Left renal pelvis (tissue), 4 donors: ENCODE results near the gene SLC39A11. TPM values are rescaled to one million over a fixed set of nuclear protein-coding genes. Genes with fewer than 3 reads are reported as not detected.
"Not testable (repeated sequence)": the region's sequence is repeated elsewhere in the genome, so short reads cannot be mapped to it uniquely, and the experiment has no call there.

Experiments
- DNase-seq, 4 donors: peaks; one replicate each; pipeline ENCODE4 v3.0.0-alpha.2; 2013; ENCODE audit warnings: low read depth in 4 of 4, low spot score in 3 of 4
- polyA plus RNA-seq, 4 donors: library from polyadenylated mRNA; unstranded; fragments of 120-200 nt; gene quantifications; one replicate each; pipeline ENCODE4 v1.2.1, GENCODE V29; 2013; ENCODE audit not compliant: insufficient read length in 4 of 4

SLC39A11 gene
- polyA plus RNA-seq, 4 donors: 11.7 to 28.4 (median 24.5) TPM

DNA sequence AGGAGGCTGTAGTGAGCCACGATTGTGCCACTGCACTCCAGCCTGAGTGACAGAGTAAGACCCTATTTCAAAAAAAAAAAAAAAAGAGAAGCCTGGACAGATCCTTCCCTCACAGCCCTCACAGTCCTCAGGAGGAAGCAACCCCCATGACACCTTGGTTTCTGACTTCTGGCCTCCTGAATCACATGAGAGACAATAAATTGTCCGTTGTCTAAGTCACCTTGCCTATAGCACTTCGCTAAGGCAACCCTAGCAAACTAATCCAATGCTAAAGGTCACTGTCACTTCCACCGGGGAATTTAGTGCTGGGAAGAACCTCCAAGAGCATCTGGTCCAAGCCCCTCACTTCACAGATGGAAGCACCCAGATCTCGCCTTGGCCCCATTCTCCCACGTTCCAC lies 18.9 kb upstream of the SLC39A11 start:
- DNase-seq: no peak

DNA sequence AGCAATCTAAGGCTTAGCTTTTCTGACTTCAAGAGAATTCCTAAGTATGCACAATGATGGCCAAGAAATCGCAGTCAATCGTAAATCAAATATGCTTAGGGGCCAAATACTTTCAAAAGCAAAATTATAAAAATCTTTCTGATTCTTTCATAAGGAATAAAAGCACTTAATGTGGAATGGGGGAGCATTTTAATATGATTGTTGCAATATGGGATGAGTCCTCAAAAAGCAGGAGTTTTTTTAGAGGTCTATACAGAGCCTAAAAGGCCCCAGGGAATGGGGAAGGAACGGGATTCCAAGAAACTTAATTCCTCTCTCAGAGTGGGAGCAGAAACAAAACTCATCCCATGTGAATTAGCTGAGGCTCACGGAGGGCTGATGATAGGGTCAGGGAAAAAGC lies 14.7 kb upstream of the SLC39A11 start:
- DNase-seq: no peak

DNA sequence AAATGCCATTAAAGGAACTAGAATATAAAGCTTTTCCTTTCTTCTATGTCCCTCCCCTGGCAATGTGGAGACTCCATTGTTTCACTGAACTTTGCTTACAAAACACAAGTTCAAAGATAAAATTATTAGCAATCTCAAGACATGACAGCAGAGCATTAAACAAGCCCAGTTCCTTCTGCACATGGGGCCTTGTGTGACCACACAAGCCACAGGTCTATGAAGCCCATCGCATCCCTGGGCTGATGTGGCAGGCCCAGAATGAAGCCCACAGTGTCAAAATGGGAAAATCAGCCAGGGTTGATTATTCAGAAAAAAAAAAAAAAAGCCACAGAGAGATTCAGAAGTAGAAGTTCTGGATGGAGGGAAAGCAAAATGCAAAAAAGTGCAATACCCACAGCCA lies 12.9 kb upstream of the SLC39A11 start:
- DNase-seq: no peak

DNA sequence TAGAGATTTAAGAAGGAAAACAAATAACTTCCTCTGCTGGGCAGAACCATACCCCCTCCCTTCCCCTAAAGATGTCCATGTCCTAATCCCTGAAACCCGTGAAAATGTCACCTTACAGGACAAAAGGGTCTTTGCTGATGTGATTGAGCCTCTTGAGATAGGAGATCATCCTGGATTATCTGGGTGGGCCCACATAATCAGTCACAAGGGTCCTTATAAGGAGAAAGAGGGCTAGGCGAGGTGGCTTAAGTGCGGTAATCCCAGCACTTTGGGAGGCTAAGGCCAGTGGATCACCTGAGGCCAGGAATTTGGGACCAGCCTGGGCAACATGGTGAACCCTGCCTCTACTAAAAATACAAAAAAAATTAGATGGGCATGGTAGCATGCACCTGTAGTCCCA lies 12.0 kb upstream of the SLC39A11 start:
- no peak for DNase-seq

- DNase-seq: no peak
Observed at GRCh38 chr17:73103641-73104335, 11.3 kb upstream of the SLC39A11 start.

DNA sequence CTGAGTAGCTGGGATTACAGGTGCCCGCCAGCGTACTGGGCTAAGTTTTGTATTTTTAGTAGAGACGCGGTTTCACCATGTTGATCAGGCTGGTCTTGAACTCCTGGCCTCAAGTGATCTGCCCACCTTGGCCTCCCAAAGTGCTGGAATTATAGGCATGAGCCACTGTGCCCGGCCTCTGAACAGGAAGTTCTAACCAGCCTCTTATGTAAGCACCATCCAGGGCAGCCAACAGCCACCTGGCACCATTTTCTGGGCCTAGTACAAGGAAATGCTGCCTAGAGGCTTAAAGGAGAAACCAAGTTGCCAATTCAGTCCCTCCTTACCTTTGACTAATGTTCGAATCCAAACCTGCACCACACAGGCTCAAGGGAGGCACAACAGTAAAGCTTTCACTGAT lies 8.5 kb upstream of the SLC39A11 start:
- no peak for DNase-seq

DNA sequence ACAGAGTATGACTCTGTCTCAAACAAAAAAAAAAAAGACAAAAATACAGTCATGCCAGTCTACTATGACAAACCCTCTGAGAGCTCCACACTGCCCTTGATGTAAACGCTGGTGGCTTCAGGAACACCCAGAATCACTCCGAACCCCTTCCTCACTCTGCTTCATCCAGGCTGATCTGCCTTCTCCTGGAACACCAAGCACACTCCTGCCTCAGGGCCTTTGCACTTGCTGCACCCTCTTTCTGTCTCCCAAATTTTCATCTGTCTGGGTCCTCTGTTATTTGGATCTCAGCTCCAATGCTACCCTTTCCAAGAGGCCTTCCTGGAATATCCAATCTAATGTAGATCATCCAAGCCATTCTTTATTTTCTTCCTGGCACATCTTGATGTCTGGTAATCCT lies 7.9 kb upstream of the SLC39A11 start:
- DNase-seq: no peak

- no peak for DNase-seq
Observed at GRCh38 chr17:73099511-73099910, 7.0 kb upstream of the SLC39A11 start.

DNA sequence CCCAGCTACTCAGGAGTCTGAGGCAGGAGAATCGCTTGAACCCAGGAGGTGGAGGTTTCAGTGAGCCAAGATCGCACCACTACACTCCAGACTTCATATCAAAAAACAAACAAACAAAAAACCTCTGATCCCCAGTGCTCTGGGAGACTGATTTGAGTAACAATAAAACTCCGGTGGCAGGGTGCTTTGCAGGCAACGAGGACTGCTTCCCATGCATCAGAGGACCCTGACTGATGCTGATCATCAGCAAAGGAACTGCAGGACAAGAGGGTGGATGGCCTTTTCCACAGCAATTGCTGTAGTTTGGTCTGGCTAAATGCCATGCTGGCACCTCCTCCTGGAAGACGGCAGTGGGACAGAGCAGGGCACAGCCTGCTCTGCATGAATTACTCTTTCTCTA lies 6.4 kb upstream of the SLC39A11 start:
- DNase-seq: no peak

DNA sequence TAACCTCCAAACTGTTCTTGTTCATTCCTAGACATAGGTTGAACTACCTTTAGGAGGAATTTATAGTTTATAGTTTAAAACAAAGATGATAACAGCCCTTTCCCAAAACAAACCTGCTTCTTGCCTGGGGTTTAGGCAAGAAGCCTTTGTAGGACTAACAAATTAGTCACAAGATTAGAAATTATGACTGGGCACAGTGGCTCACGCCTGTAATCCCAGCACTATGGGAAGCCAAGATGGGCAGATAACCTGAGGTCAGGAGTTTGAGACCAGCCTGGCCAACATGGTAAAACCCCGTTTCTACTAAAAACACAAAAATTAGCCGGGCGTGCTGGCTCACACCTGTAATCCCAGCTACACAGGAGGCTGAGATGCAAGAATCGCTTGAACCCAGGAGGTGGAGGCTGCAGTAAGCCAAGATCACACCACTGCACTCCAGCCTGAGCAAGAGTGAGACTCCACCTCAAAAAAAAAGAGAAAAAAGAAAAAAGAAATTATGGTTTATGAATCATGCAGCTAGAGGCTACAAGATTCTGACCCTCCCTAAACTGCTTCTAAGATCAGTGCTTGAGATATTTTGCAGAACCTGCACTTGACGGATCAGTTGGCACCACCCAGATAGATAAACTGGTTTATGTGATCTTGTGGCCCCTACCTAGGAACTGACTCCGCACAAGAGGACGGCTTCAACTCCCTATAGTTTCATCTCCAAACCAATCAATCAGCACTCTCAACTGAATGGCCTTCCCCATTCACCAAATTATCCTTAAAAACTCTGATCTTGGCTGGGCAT lies 5.7 kb upstream of the SLC39A11 start:
- not testable (repeated sequence) for DNase-seq

- DNase-seq: no peak
Observed at GRCh38 chr17:73096866-73097265, 4.4 kb upstream of the SLC39A11 start.

- no peak for DNase-seq
Observed at GRCh38 chr17:73096211-73096610, 3.7 kb upstream of the SLC39A11 start.

DNA sequence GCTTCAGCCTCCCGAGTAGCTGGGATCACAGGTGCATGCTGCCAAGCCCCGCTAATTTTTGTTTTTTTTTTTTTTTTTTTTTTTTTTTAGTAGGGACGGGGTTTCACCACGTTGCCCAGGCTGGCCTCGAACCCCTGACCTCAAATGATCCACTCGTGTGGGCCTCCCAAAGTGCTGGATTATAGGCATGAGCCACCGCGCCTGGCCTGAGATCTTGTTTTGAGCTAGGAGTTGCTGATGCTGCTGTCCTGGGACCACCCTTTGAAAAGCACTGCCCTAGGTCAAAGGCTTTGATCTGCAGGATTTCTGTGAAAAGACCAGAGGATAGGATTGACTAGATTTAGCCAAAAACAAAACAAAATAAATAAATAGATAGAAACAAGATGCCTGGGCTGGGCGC lies 798 bp upstream of the SLC39A11 start:
- no peak for DNase-seq

GRCh38 chr17:73091770-73092522 lies 542 bp downstream of the SLC39A11 start:
- no peak for DNase-seq

- DNase-seq: no peak
Observed at GRCh38 chr17:73091410-73091769, 1.1 kb downstream of the SLC39A11 start.

GRCh38 chr17:73090396-73091202 lies 1.9 kb downstream of the SLC39A11 start:
- no peak for DNase-seq

DNA sequence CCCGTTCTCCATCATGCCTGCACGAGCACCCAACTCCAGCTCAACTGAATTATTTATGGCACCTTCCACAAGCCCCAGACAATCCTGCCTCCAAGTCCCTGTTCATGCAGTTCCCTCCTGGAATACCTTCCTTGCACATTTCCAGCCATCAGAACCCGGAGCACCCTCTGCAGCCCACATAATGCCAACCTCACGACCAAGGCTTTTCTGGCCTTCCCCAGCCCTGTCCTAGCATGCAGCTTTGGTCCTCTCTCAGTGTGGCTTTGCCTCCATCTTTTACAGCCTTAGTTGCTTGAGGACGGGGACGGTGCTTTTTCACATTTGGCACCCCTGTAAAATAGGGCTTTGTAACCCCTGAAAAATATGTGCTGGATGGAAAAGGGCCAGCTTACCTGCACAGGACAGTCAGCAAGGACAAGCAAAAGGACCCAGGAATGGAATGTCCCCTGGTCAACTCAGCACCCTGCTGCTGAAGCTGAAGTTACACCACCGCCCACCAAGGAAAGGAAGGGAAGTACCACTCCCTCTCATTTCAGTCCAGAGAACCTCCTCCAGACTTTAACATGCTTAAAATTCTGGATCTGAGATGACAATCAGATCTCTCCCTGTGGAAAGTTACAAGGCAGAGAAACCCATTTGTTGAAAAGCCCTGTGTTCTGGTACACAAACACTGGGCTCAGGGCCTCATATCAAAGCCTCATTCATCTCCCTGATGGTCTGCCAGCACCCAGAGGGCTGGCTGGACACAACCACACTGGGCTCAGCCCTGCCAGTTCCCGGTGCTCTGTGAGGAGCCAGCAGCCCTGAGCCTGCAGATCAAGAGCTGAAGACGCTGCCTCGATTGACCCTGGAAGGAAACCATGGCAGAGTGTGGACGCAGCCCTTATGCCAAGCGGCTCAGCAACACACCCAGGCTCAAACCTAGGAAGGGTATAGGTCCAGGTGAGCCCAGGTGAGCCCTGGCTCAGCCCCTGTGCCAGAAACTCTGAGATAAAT lies 2.9 kb downstream of the SLC39A11 start:
- no peak for DNase-seq

DNA sequence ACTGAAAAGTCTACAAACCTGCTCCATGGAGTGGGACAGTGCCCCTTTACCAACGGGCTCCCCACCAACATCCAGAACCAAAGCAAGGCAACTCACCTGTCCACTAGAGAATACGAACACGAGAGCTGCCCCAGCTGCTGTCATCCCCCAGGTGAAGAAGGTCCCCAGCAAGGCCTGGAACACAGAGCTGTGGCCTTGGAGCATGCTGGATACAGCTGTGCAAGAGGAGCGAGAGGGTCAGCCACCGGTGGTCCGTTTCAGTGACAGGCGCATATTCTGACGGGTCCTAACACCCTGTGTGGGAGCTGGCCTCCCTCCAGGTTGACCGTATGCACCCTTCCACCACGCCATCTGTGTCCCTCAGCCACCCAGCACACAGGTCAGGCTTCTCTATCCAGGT lies 3.9 kb downstream of the SLC39A11 start:
- no peak for DNase-seq

DNA sequence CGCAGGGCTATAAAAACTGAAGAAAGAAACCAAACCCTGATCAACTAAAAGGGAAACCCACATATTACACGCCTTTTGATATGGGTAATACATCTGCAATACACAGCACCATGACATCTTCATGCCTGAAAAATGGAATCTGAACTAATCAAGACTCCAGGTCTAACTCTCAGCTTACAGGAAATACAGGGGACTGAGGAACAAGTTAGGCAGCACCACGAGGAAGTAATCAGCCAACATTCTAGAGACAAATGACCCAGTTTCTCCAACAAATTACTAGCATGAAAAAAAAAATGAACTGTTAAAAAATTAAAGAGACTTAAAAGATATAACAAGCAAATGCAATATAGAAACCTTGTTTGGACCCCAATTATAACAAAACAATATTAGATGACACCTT lies 9.1 kb downstream of the SLC39A11 start:
- DNase-seq: no peak

DNA sequence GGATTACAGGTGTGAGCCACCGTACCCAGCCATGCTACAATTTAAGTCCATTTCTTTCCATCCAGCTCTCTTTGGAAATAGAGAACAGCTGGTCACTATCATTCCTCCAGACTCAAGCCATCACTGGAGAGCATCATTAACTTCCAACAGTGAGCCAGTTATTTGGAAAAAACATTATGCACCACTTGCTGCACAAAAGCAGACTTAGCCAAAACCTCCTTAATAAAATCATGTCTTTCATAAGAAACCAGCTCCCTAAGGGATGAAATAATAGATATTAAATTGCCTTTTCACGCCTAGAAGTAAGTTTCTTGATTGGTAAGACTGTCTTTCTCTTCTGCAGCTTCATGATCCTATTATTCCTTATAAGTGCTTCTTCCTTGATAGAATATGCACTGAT lies 17.9 kb downstream of the SLC39A11 start:
- no peak for DNase-seq
